NCI-H1694 (cell line): ENCODE data around the gene FCAMR.

Experiments used
- DNase-seq: peaks from one replicate; lab custom pipeline; 2025; lab: John Stamatoyannopoulos, UW

Gene FCAMR

DNA sequence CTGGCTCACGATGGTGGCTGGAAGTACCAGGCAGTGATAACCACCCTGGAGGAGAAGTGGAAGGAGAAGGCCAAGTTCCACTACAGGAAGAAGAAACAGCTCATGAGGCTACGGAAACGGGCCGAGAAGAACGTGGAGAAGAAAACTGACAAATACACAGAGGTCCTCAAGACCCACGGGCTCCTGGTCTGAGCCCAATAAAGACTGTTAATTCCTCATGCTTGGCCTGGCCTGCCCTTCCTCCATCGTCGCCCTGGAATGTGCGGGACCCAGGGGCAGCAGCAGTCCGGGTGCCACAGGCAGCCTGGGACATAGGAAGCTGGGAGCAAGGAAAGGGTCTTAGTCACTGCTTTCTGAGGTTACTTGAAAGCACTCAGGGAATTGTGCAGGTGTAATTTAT lies 62.2 kb downstream of the FCAMR start:
- DNase-seq, result no peak
